ENCODE results near the gene MINDY3.
A peak's percentile ranks its signal among the peaks of the same experiment; 100 is the strongest.

Gene MINDY3

GRCh38 chr10:15805395-15806058 lies 54.8 kb downstream of the MINDY3 start:
- no peak for DNase-seq (ENCODE audit: low spot score)

- DNase-seq (ENCODE audit: low spot score), result no peak
These were observed 56.2 kb downstream of the MINDY3 start for GRCh38 chr10:15804109-15804508.

DNA sequence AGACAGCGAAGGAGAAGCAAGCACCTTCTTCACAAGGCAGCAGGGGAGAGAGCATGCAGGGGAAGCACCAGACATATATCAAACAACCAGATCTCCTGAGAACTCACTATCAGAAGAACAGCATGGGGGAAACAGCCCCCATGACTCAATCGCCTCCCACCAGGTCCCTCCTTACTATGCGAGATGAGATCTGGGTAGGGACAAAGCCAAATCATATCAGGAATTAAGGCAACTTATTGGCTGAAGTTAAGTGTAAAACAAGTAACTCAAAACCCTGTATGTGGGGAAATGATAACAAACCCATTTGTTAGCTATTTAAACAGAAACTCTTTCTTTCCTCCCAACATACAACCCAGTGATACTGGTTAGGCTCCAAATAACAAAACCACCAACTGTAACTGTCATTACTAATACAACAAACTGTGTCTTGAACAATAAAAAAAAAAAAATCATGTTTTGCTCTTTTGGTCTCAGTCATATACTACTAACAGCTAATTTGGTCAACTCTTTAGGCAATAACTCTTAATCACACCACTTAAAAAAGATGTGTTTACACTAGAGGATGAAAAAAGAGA lies 57.8 kb downstream of the MINDY3 start:
- DNase-seq (ENCODE audit: low spot score), result peak; percentile 41

DNA sequence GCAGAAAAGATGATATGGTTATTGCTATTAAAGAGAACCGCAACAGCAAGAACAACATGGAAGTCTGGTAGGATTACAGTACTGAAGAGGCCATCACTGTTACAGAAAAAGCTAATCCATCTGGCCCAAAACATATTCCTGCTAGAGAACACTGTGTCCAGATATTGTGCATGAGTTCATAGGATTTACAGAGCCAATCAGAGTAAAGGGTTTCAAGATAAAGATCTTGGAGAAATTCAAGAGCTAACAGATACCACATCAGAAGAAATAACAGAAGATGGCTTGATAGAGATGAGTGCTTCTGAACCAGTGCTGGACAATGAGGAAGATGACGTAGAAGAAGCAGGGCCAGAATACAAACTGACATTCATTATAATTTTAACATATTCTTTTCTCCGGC lies 58.7 kb downstream of the MINDY3 start:
- DNase-seq (ENCODE audit: low spot score), result no peak

- DNase-seq (ENCODE audit: low spot score), result no peak
These were observed 59.2 kb downstream of the MINDY3 start for GRCh38 chr10:15801147-15801546.

DNA sequence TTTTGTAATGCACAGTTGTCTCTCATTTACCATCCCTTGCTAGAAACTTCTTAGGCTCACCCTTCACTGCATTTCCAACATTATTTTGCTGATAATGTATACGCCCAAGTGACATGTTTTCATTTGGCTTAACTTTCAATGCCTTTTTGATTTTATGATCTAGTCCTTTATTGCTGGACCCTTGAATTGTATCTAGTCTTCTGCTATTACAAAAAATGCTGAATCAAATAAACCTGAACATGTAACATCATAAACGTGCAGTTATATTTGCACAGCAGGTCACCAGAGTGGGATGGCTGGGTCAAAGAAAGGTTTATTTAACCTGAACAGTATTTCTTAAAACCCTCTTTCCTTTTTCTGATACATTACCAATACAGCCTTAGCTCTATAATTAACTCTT lies 63.0 kb downstream of the MINDY3 start:
- DNase-seq (ENCODE audit: low spot score), result no peak

DNA sequence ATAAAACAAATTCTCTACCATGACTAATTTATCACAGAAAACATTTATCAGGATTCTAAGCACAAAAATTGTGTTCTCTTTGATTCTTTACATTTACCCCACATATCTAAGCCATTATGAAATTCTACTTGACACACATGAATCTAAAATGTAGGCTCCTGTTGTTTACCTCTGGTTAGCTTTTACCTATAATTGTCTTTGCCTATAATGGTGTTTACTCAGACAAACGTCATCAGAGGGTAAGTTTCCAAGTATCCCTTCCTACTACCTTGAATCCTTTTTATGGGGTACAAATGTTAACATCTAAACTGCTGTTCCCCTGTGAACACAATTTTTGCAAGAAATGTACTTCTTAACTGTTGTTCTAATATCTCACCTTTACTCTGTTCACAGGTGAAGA lies 63.5 kb downstream of the MINDY3 start:
- no peak for DNase-seq (ENCODE audit: low spot score)

DNA sequence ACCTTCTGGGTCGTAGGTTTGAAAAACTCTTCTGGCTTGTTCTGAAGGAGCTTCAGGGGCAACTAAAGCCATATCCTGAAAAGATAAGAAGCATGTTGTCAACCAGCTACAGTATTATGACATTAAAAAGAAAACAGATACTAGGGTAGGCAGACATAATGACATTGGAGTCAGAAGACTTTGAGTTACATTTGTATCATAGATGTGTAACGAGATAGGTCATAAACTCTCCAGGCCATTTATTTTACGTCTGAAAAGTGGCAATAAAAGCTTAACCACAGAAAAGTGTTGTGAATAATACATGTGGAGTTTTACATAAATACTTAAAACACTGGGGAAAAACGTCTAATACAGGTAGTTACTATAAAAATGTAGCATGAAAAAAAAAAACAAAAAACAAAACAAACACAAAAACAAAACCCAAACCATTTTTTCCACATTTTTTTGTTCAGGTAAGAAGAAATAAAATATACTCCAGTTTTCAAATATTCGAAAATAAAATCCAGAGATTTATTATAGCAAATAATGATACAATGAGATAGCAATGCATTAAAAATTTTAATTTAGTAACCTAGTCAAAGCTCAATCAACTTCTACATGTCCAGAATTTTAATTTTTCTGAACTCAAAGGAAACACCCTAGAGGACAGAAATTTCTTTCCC lies 64.1 kb downstream of the MINDY3 start:
- DNase-seq (ENCODE audit: low spot score), result no peak

DNA sequence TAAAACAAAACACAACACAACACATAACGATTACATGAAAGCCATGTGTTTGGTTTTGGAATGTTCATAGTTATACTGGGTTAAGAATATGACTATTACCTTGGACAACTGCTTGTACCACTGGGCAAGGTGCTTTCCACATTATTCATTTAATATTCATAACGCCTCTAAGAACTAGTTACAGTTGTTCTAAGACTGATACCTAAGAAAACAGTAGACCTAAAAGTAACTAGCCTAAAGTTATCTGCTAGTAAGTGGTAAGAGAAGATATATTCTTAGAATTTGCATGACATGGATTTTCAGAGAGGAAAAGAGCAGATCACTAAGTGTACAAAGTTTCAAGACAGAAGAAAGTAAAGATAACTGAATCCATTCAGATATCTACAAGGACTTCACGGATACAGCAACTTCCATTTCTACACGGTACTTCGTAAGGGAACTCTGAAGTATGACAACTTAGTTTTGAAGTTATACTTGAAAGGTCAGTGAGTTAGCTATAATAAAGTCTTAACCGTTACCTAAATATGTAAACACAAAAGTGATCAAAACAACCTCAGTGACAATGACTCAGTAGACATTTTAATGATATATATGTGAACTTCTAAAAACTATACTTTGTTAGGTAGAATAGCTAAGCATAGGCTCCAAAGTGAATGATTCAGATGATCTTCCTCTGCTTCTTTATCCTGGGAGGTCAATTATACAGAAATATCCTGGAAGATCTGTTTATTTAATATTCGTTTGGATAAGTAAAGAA lies 65.1 kb downstream of the MINDY3 start:
- peak; percentile 46 for DNase-seq (ENCODE audit: low spot score)

DNA sequence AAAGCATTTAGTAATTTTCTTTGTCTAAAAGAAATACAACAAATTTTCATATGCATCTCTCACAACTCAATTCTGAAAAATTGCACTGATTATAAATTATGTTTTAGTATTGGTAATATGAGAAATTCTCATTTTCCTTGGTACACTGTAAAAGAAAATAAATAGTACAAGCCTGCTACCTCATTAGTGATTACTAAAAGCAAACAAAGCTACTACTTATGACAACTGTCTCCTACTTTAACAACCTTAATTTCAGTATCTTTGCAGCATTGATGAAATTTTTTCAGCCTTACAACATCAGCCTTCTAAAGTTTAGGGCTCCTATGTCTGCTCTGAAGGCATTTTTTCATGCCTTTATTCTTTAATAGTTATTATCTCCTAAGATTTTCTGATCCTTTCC lies 65.7 kb downstream of the MINDY3 start:
- no peak for DNase-seq (ENCODE audit: low spot score)

DNA sequence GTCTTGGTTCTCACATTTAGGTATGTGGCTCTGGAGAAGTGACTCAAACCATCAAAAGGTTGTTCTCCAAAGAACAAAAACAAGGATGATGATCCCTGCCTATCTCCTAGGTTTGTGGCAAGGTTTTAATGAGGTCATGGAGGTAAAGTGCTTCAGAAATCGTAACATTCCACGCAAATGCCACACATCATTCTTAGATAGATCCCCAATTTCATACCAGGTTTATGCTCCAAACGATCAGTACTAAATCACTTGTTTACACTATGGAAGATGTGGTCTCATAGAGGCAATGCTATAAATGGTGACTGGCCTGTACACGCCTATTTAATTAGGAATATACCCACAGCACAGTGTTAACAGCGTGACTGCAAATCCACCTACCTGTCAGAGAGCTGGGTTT lies 66.6 kb downstream of the MINDY3 start:
- no peak for DNase-seq (ENCODE audit: low spot score)

GRCh38 chr10:15792777-15793176 lies 67.5 kb downstream of the MINDY3 start:
- DNase-seq (ENCODE audit: low spot score), result no peak

DNA sequence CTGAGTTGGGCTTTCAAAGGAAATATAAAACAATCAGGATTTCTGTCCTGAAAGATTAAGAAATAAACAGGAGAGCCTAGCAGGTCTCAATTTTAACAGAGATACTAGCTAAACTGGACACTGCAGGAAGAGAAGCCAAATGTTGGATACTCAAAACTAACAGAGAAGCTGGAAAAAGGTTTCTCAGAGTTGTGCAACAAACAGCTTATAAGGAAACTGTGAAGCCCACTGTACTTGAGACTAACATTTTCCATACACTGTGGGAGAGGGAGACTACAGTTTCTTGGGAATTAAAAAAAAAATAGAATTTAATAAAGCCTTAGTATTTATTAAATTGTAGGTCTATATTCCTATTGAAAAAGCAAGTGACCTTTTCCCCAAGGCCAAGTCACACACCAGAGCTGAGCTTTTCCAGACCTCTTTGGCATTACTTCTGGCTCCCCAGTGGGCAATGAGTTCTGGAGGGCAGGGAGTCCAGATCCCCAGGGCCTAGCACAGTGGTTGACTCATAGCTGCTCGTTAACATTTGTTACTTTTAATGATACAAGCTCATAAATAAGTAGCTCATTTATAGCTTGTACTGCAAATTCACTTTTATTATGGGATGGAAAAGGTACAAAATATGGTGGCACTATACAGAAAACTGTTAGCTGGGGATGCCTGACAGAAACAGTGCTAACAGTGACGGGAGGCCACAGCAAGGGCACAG lies 68.3 kb downstream of the MINDY3 start:
- no peak for DNase-seq (ENCODE audit: low spot score)

DNA sequence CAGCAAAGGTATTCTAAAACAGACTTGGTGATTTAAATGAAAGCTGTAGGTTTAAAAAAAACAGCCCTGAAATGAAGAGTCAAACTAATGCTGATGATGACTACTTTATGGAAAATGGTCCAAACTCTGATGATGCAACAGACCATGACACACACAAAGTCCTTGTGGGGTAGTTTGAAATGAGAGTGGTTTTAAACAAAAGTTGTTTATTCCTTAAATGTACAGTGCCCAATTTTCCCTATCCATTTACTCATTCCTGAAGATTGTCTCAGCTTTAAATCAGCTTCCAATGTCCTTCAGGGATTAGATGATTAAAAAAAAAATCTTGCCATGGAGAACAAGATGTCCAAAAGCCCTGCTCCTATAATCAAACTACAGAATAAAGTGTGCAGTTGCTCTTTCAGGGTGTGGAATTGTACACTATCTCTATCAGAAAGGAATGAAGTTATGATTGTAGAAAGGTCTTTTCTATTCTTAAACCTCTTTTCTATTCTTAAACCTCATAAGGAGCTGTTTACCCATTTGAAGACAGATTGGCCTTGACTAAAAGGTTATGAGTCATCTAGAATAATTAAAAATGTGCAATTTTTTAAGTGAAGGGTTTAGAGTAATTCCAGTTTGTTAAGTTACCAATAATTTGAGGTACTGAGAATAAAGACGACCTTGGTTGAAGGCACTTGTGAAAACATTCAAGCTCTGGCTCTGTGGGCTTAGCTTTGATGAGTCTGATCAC lies 70.3 kb downstream of the MINDY3 start:
- no peak for DNase-seq (ENCODE audit: low spot score)

- DNase-seq (ENCODE audit: low spot score), result no peak
These were observed 72.9 kb downstream of the MINDY3 start for GRCh38 chr10:15787426-15787825.

DNA sequence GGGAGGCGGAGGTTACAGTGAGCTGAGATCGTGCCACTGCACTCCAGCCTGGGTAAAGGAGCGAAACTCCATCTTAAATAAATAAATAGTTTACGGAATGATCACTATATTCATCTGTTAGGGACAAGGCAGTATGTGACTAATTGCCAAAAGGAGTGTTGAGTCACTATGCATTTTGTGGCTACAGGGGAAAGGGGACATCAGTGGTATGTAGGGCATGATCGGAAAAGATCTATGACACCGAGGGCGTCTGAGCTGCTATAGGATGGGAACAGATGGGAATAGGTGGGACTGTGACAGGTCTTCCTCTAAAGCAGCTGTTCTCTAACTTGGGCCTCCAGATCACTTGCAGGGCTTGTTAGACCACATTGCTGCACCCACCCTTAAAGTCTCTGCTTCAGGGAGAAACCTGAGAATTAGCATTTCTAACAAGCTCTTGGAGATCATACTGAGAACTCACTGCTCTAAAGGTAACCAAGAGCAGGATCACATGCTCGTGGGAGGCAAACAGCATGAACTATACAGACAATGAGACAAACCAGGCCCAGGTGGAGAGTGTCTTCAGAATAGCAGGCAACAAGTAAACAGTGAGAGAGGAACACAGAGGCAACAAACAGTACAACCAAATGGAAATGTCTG lies 75.5 kb downstream of the MINDY3 start:
- no peak for DNase-seq (ENCODE audit: low spot score)

- no peak for DNase-seq (ENCODE audit: low spot score)
These were observed 76.2 kb downstream of the MINDY3 start for GRCh38 chr10:15783941-15784636.

DNA sequence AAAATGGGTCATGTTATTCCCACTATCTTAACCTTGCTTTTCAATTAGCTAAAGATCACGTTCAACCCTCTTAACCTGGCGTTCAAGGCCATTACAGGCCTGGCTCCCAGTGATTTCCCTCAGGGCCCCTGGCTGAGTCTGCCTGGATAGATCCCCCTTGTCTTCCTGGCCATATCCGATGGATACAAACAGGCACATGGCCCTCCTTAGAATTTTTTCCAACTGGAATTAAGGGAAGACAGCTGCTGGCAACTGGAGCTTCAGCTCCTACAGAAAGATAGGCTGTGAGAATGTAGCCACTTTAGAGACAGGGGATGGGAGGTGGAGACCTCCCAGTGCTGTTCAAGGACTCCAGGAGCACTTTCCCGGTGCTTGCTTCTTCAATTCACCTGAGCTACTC lies 77.5 kb downstream of the MINDY3 start:
- no peak for DNase-seq (ENCODE audit: low spot score)

GRCh38 chr10:15781381-15781960 lies 78.8 kb downstream of the MINDY3 start:
- no peak for DNase-seq (ENCODE audit: low spot score)

Measured in hematopoietic multipotent progenitor cell treated with erythropoietin and hydrocortisone succinate and interleukin-3 and kit ligand, for 15 days (in vitro differentiated cells).